ENCODE data around the gene ARHGEF9. TPM values are rescaled to one million over a fixed set of nuclear protein-coding genes. Genes with fewer than 3 reads are reported as not detected.

ARHGEF9 gene
- polyA plus RNA-seq, 1 donor (not counting 4 experiments of a cell fraction or from before 2014, with no cell fraction given): 16.0 TPM

- Histone ChIP-seq H3K4me1 (ENCODE audit: control insufficient read depth, extremely low read depth, insufficient read depth, low read length) (peaks cover 14% of the 10 kb centered on the region), H3K27ac (ENCODE audit: control insufficient read depth, insufficient read depth, low read length) (peak overlapping the region; percentile 81), H3K79me2 (ENCODE audit: control insufficient read depth, insufficient read depth, low read length) (peaks cover 11% of the 10 kb centered on the region), H3K9ac (ENCODE audit: control insufficient read depth, extremely low read depth, insufficient read depth, low read length) (peak overlapping the region; percentile 88), H2AFZ (ENCODE audit: control insufficient read depth, low read length) (peak overlapping the region; percentile 76), H3K9me3 (ENCODE audit: control insufficient read depth, low read depth, low read length) (no peaks in the 10 kb centered on the region), H3K4me3 (ENCODE audit: control insufficient read depth in 2 of 3, extremely low read depth in 1 of 3, insufficient read depth in 2 of 3, low read depth in 1 of 3, low read length in 3 of 3) (peak overlapping the region; percentile 63 to 69 (median 64)), H3K9me1 (ENCODE audit: control insufficient read depth, extremely low read depth, insufficient read depth, low read length) (no peaks in the 10 kb centered on the region), H3K36me3 (ENCODE audit: control insufficient read depth in 2 of 2, extremely low read depth in 1 of 2, insufficient read depth in 2 of 2, low read length in 2 of 2) (no peaks in the 10 kb centered on the region), H3K27me3 (ENCODE audit: control insufficient read depth, extremely low read depth, insufficient read depth, low read length) (no peaks in the 10 kb centered on the region), H3K4me2 (ENCODE audit: control insufficient read depth, extremely low read depth, insufficient read depth, low read depth, low read length) (peak overlapping the region; percentile 50), H4K20me1 (ENCODE audit: control insufficient read depth, extremely low read depth, insufficient read depth, low read length) (no peaks in the 10 kb centered on the region)
- TF ChIP-seq EZH2 (IDR thresholded peaks at IDR 0.05; ENCODE audit: low read length): no peak
- TF ChIP-seq CTCF (optimal IDR thresholded peaks at IDR 0.05 in 1 of 3, IDR thresholded peaks at IDR 0.05 in 1 of 3, conservative IDR thresholded peaks at IDR 0.05 in 1 of 3; ENCODE audit: extremely low read depth in 1 of 3, insufficient read depth in 2 of 3, low read length in 3 of 3): no peak
- peak; percentile 62 for DNase-seq (ENCODE audit: low read depth, low spot score)
- no peak for FAIRE-seq
- dilution Hi-C loops (cut with MboI; ENCODE audit: extremely low pct_ligation_motif_present, low sequenced_read_pairs): no loop called here
These were observed 30.0 kb downstream of the ARHGEF9 start for GRCh38 chrX:63754860-63755579.

GRCh38 chrX:63754136-63754859 lies 30.7 kb downstream of the ARHGEF9 start:
- Histone ChIP-seq H3K4me3 (ENCODE audit: control insufficient read depth in 2 of 3, extremely low read depth in 1 of 3, insufficient read depth in 2 of 3, low read depth in 1 of 3, low read length in 3 of 3) (peak overlapping the region; percentile 63 to 69 (median 64)), H2AFZ (ENCODE audit: control insufficient read depth, low read length) (peak overlapping the region; percentile 76), H3K79me2 (ENCODE audit: control insufficient read depth, insufficient read depth, low read length) (peaks cover 11% of the 10 kb centered on the region), H3K9ac (ENCODE audit: control insufficient read depth, extremely low read depth, insufficient read depth, low read length) (peak overlapping the region; percentile 88), H3K36me3 (ENCODE audit: control insufficient read depth in 2 of 2, extremely low read depth in 1 of 2, insufficient read depth in 2 of 2, low read length in 2 of 2) (no peaks in the 10 kb centered on the region), H3K9me1 (ENCODE audit: control insufficient read depth, extremely low read depth, insufficient read depth, low read length) (no peaks in the 10 kb centered on the region), H3K9me3 (ENCODE audit: control insufficient read depth, low read depth, low read length) (no peaks in the 10 kb centered on the region), H3K4me1 (ENCODE audit: control insufficient read depth, extremely low read depth, insufficient read depth, low read length) (peaks cover 14% of the 10 kb centered on the region), H4K20me1 (ENCODE audit: control insufficient read depth, extremely low read depth, insufficient read depth, low read length) (no peaks in the 10 kb centered on the region), H3K4me2 (ENCODE audit: control insufficient read depth, extremely low read depth, insufficient read depth, low read depth, low read length) (peak overlapping the region; percentile 76), H3K27ac (ENCODE audit: control insufficient read depth, insufficient read depth, low read length) (peak overlapping the region; percentile 81), H3K27me3 (ENCODE audit: control insufficient read depth, extremely low read depth, insufficient read depth, low read length) (no peaks in the 10 kb centered on the region)
- FAIRE-seq (no peak), DNase-seq (ENCODE audit: low read depth, low spot score) (no peak)
- dilution Hi-C loops (cut with MboI; ENCODE audit: extremely low pct_ligation_motif_present, low sequenced_read_pairs): no loop called here
- no peak for TF ChIP-seq EZH2 (IDR thresholded peaks at IDR 0.05; ENCODE audit: low read length)
- TF ChIP-seq CTCF (optimal IDR thresholded peaks at IDR 0.05 in 1 of 3, IDR thresholded peaks at IDR 0.05 in 1 of 3, conservative IDR thresholded peaks at IDR 0.05 in 1 of 3; ENCODE audit: extremely low read depth in 1 of 3, insufficient read depth in 2 of 3, low read length in 3 of 3): no peak

Data from keratinocyte (primary cell).